GM21717 (cell line): ENCODE data around the gene C1orf116.

Experiments
- ATAC-seq: cut with Tn5 transposase; IDR thresholded peaks from one replicate; pipeline ENCODE4 v1.9.1; 2021; ENCODE audit warnings: mild to moderate bottlenecking, moderate library complexity; ENCODE audit not compliant: unreplicated experiment

Gene C1orf116

GRCh38 chr1:207032528-207033017, at the start of gene C1orf116:
C1orf116 (minus strand) TSS chr1:207032756; CDS start chr1:207027598, 5,158 bp downstream.
- no peak for ATAC-seq

DNA sequence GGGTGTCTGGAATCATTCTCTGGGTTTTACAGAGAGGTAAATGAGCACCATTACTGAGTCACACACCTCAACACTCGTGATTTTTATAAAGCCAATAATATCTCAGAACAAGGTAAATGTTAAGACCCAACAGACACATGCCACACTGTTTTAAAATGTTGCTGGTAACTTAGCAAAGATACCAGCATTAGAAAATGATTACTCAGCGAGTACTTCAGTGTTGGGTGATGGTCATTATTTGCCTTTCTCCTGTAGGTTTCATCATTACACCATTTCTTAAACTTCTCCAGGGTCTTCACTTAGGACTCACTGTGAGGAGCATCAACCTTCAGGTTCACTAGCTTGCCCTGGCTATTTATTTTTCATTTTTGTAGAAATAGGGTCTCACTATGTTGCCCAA, 49.2 kb upstream of the C1orf116 start:
- no peak for ATAC-seq

DNA sequence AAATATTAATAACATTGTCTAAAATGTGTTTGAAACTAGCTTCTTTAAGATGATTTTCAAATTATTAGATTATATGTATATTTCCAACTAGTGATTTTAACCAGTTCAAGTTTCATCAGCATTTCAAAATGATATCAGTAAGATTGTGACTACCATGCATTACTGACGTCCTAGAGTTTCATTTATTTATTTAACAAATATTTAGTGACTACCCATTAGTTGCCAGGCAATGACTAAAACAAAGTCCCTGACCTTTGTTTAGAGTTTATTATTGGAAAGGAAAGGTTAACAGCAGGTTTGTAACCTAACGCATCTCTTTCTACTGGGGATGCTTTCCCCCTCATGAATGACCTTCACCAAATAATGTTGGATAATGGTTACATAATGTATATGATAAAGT, 48.5 kb upstream of the C1orf116 start:
- ATAC-seq, result no peak

DNA sequence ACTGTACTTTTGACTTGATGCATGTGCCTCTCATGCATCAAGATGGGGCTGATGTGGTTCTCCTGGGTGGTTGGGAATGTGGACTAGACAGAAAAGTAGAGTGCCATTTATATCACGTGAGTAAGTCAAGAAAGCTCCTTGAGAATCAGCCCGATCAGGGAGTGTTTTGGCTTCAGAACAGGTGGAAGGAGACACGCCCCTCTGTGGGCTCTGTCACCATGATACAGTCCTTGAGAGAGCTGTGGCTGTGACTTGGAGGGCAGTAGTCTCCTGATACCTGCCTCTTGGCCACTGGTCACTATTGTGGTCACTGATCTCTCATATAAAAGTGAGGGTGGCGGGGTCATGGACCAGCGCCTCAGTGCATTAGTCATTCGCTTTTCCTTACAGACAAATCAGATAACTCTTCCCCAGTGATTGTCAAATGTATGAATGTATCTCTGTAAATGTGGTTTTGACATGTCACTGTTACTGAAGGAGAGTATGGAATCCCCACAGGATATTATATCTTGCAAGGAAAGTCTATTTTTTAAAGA, 47.2 kb upstream of the C1orf116 start:
- ATAC-seq, result no peak

GRCh38 chr1:207078578-207079132, 46.1 kb upstream of the C1orf116 start:
- ATAC-seq, result no peak

GRCh38 chr1:207077470-207078377, 45.2 kb upstream of the C1orf116 start:
- no peak for ATAC-seq

GRCh38 chr1:207077012-207077411, 44.5 kb upstream of the C1orf116 start:
- no peak for ATAC-seq

DNA sequence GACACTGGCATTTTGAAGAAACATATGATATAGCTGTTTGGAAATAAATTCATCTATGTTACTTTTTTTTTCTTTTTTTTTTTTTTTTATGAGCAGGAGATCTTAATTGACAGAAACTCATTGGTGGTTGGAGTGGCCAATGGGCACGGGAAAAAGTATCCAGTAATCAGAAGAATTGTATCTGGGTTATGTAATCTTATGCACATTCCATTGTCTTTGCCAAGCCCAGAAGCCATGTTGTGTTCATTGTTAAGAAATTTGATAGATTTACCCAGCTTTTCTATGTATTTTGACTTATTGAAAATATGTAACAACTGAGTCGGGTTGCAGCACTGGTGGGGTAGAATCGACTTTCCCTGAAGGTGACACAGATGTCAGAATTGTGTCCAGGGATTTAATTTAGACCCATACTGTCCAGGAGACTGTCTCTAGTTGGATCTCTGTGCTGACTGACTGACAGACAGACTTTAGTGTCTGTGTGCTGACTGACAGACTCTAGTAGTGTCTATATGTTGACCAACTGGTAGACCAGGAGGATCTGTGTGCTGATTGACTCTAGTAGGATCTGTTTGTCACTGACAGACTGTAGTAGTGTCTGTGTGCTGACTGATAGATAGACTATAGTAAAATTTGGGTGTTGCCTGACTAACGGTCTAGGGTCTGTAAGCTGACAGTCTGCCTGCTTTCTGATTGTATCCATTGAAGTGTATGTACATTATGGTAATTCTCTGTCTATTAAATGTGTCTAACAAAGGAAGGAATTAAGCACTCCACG, 43.8 kb upstream of the C1orf116 start:
- no peak for ATAC-seq

DNA sequence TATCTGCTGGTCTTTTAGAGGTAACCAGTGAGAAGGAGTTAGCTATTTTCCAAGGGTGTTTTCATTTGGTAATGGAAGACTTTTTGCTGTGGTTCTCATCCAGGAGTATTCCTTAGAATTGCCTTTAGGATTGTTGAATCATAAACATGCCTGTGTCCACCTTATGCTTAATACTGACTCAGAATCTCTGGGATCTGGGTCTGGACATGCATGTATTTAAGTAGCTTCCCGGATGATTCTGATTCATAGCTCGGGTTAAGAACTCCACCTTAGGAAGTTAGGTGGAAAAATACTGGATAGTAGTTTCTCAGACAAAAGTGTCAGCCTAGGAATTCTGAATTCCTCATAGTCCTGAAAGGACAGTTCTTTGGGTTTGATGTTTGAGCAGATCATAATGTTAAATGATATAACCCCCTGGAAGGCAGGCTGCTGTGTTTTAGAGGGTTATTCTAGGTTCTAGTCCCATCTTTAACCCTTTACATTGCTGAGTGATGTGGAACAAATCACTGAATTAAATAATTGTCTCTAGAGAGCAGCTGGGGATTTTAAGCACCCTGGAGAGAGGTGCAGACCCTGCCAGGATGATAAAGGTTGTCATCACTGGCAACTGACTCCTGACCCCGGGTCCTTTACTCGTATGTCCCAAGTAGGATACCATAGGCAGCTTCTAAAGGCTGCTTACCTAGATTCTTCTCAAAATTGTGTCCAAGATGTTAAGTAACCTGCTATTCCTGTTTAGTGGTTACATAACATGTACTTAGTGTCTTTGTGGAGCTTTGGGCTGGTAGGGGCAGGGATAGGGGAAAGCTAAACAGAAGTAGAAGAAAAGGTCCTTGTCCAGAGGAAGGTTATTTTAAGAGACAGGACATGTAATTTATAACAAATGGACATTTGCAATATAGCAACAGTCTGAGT, 41.6 kb upstream of the C1orf116 start:
- ATAC-seq, result no peak

- ATAC-seq, result no peak
Observed at GRCh38 chr1:207072233-207072632, 39.7 kb upstream of the C1orf116 start.

DNA sequence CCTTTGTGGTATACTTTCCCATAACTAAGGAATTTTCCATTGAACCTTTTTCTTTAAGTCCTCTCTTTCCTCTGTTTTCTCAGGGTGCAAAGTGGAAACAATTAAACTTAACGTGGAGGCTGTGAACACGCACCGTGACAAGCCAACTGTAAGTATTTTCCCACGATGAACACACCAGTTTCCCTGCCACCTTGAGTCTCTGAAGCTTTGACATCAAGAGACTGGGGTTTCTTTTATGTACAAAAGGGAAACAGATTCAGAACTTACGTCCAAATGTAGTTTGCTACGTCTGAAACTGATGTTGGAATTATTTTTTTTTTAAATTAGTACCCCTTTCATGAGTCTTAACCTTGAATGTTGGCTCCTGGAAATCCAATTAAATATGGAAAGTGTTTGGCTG, 38.9 kb upstream of the C1orf116 start:
- ATAC-seq, result no peak

DNA sequence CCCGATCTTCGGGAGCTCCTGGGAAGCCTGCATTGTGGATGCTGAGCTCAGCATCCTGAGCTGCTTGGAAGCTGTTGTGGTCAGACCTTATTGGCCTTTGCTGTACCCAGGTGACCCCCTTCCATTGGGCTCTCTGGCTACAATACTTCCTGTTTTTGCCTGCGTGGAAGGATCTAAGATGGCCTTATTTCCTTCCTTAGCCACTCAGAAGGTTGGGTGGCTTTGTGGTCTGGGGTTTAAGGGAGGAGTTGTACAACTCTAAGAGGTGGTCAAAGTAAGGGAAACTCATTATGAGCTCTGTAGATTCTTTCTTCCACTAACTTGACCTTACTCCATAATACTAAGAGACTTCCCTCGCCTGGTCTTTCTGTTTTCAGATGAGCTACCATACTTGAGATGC, 38.3 kb upstream of the C1orf116 start:
- no peak for ATAC-seq

GRCh38 chr1:207069858-207070506, 37.4 kb upstream of the C1orf116 start:
- ATAC-seq, result no peak

DNA sequence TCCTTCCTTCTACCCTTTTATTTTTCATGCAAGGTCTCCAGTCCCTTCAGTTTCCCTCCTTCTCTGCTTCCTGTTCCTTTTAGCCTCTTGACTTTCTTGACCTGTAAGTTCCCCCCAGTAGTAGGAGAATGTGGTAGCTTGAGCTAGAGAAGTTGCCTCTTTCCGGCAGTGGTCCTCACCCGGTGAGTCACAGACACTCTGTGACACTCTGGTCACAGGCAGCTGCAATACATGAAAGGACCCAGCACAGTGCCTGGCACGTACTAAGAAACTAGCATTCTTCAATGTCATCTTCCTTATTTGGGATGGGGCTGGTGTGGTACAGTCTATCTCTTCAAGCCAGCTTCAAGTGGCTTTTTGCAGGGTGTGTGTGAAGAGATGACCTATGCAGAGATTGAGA, 36.5 kb upstream of the C1orf116 start:
- ATAC-seq, result no peak

DNA sequence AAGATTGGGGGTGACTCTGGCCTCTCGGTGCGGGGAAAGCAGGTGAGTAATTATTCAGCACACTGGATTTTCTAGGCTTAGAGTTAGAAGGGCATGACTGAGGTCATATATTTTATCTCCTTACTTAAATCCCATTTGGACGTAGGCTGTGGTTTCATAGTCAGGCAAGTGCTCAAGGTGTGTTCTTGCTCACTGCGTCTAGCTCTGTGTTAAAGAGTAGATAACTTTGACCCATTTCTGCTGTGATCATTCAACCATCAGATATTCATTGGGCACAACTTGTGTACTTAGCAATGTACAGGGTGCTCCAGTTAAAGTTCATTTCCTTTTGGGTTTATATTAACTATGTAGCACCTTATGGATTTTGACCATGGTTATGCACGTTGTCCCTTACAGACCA, 35.1 kb upstream of the C1orf116 start:
- no peak for ATAC-seq

DNA sequence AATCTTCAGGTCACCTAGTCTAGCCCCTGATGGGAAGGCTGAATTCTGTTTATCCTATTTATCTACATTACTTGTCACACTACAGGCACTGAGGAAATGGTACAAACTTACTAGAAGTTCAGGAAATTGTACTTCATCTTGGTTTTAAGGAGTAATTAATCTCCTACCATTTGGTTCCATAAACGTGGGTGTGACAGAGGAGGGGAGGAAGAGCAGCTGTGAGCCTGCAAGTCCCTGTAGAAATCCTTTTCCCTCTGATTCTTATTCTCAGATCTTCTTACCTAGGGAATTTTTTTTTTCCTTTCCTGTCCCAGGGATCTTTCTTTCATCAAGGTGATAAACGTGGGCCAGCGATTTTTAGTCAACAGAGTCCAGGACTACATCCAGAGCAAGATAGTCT, 34.6 kb upstream of the C1orf116 start:
- ATAC-seq, result no peak

- no peak for ATAC-seq
Observed at GRCh38 chr1:207064561-207064960, 32.0 kb upstream of the C1orf116 start.

DNA sequence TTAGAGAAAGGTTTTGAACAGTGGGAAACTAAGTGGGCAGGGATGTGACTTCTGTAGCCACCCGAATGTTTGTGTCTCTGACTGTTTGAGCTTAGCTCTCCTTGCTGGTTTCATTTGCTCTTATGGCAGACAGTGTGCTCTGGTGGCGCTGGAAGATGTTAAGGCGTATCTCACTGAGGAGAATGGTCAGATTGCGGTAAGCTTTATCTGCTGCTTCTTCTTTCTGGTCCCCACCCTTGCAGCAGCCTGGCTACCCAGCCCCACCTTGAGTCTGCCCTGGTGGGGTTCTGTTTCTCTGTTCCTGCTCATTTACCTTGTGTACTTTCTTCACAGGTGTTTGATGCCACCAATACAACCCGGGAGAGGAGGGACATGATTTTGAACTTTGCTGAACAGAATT, 30.5 kb upstream of the C1orf116 start:
- no peak for ATAC-seq

- no peak for ATAC-seq
Observed at GRCh38 chr1:207062058-207062457, 29.5 kb upstream of the C1orf116 start.

DNA sequence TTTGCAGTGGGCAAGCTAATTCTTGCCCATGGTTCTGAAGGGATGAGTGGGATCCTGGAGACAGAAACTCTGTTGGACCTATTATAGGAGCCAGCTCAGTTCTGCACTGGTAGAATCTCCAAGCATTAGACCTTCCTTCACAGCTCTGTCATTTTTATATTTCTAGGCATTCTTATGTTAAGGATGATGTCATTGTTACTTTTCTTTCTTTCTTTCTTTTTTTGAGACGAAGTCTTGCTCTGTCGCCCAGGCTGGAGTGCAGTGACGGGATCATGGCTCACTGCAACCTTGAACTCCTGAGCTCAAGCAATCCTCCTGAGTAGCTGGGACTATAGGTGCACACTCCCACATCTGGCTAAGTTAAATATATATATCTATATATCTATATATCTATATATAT, 28.0 kb upstream of the C1orf116 start:
- ATAC-seq, result no peak
